Endothelial cell of umbilical vein (primary cell): ENCODE measurements around the gene TRPT1. TPM values are rescaled to one million over a fixed set of nuclear protein-coding genes. Genes with fewer than 3 reads are reported as not detected.

ENCODE experiments used
- BruUV-seq: library from RNA; stranded (reverse); fragments of 400-500 nt; replicated peaks from 2 replicates; lab custom pipeline; 2021; lab: Mats Ljungman, UMichigan
- CTCF ChIA-PET: fragments of 300-600, 350-600 bp; sonication (Branson Sonifier 250); formaldehyde crosslinking; loops from one replicate; lab custom pipeline; 2021; ENCODE audit warnings: antibody characterized with exemption, inconsistent platforms; lab: Charles Lee
- POLR2A ChIA-PET: fragments of 300-600, 350-600 bp; sonication (Branson Sonifier 250); formaldehyde crosslinking; loops from one replicate; lab custom pipeline; 2021; ENCODE audit warnings: antibody characterized with exemption, inconsistent platforms; lab: Charles Lee
- DNase-seq: peaks from one replicate; pipeline ENCODE4 v3.0.0-alpha.2; 2011; ENCODE audit warnings: low read depth, low spot score
- FAIRE-seq: peaks from 2 replicates; lab custom pipeline; 2011; peaks lifted over from hg19 to GRCh38; lab: Jason Lieb, UNC
- H2AFZ ChIP-seq: 2 replicates; pipeline ENCODE4 v1.6.0; 2012; ENCODE audit warnings: low read depth, low read length, control low read depth, inconsistent platforms
- H3K27ac ChIP-seq: 2 replicates; pipeline ENCODE4 v1.5.1; 2011; ENCODE audit warnings: low read depth, mild to moderate bottlenecking, control low read depth, low read length, moderate library complexity; ENCODE audit not compliant: insufficient read depth
- H3K27me3 ChIP-seq, 2 experiments: 2 replicates each; pipeline versions ENCODE4 v1.6.0 to v1.6.1; 2011; ENCODE audit warnings: low read length in 2 of 2, mixed read lengths in 1 of 2; ENCODE audit not compliant: control insufficient read depth in 2 of 2, insufficient read depth in 2 of 2
- H3K36me3 ChIP-seq, 2 experiments: 2 replicates in 1 of 2; 3 replicates in 1 of 2; pipeline ENCODE4 v1.5.1; 2011; ENCODE audit warnings: low read length in 2 of 2, mild to moderate bottlenecking in 1 of 2, moderate library complexity in 1 of 2; ENCODE audit not compliant: control insufficient read depth in 2 of 2, insufficient read depth in 2 of 2; ENCODE audit errors: extremely low read depth in 1 of 2
- H3K4me1 ChIP-seq: 3 replicates; pipeline ENCODE4 v1.5.1; 2011; ENCODE audit warnings: mild to moderate bottlenecking, low read length; ENCODE audit not compliant: control insufficient read depth, insufficient read depth; ENCODE audit errors: extremely low read depth
- H3K4me2 ChIP-seq: 2 replicates; pipeline ENCODE4 v1.6.1; 2011; ENCODE audit warnings: low read length, control low read depth, mixed read lengths; ENCODE audit not compliant: insufficient read depth
- H3K4me3 ChIP-seq, 3 experiments: fragments of 200-600 bp in 1 of 3; sonication (generic), shearing (Covaris generic) in 1 of 3; replicated peaks in 1 of 3; 2 replicates each; pipeline ENCODE4 v1.5.1; 2011 to 2016; ENCODE audit warnings: control low read depth in 3 of 3, low read length in 3 of 3, mild to moderate bottlenecking in 2 of 3, inconsistent platforms in 1 of 3, low read depth in 1 of 3, moderate library complexity in 1 of 3; ENCODE audit not compliant: insufficient read depth in 1 of 3
- H3K79me2 ChIP-seq: 2 replicates; pipeline ENCODE4 v1.6.0; 2012; ENCODE audit warnings: low read length, inconsistent platforms; ENCODE audit not compliant: control insufficient read depth, insufficient read depth
- H3K9ac ChIP-seq: replicated peaks from 2 replicates; pipeline ENCODE3; 2011; ENCODE audit warnings: low read length, control low read depth; ENCODE audit not compliant: insufficient read depth; ENCODE audit errors: extremely low read depth
- H3K9me1 ChIP-seq: replicated peaks from 3 replicates; pipeline ENCODE4 v1.6.0; 2011; ENCODE audit warnings: mild to moderate bottlenecking, low read length; ENCODE audit not compliant: control insufficient read depth, insufficient read depth; ENCODE audit errors: extremely low read depth
- H3K9me3 ChIP-seq: replicated peaks from 2 replicates; pipeline ENCODE4 v1.5.1; 2012; ENCODE audit warnings: low read length, inconsistent platforms; ENCODE audit not compliant: control insufficient read depth, insufficient read depth
- H4K20me1 ChIP-seq: replicated peaks from 2 replicates; pipeline ENCODE3; 2011; ENCODE audit warnings: mild to moderate bottlenecking, low read length; ENCODE audit not compliant: control insufficient read depth, insufficient read depth; ENCODE audit errors: extremely low read depth
- GATA2 ChIP-seq: IDR thresholded peaks from 2 replicates; pipeline ENCODE4 v1.7.0; 2011; ENCODE audit warnings: low read depth, mild to moderate bottlenecking, moderate library complexity, mixed read lengths, low read length; ENCODE audit not compliant: insufficient read length, insufficient read depth
- JUN ChIP-seq: IDR thresholded peaks from 2 replicates; pipeline ENCODE4 v1.6.1; 2011; ENCODE audit warnings: borderline replicate concordance, low read depth; ENCODE audit not compliant: insufficient read length, insufficient read depth
- MYC ChIP-seq: IDR thresholded peaks from one replicate; pipeline ENCODE4 v1.6.1; 2011; ENCODE audit warnings: mild to moderate bottlenecking, low read depth, low read length
- POLR2A ChIP-seq: IDR thresholded peaks from 2 replicates; pipeline ENCODE4 v1.6.1; 2012; ENCODE audit warnings: low read depth, mild to moderate bottlenecking, control low read depth, low read length
- POLR2AphosphoS5 ChIP-seq: IDR thresholded peaks from 2 replicates; pipeline ENCODE4 v1.6.1; 2012; ENCODE audit warnings: low read depth, mild to moderate bottlenecking, control low read depth, low read length, moderate library complexity; ENCODE audit not compliant: insufficient read depth
- dilution Hi-C: fragments of 300-500 bp; cut with MboI; formaldehyde crosslinking; loops from one replicate; pipeline ENCODE4 v1.15.0; 2019; ENCODE audit warnings: low sequenced_read_pairs; ENCODE audit not compliant: extremely low pct_ligation_motif_present
- intact Hi-C: fragments of 100-400 bp; cut with micrococcal nuclease; formaldehyde crosslinking; loops from one replicate; pipeline ENCODE4 v1.10.0; 2022
- polyA plus RNA-seq, 4 experiments: library from polyadenylated mRNA; depleted of rRNA in 3 of 4; stranded (reverse) in 3 of 4; unstranded in 1 of 4; fragments of >200 nt; gene quantifications; 2 replicates each; pipeline versions ENCODE4 v1.2.1 to v1.2.3, GENCODE V29; 2011 to 2012; ENCODE audit warnings: missing spikeins in 1 of 4
- total RNA-seq: library from RNA; stranded (reverse); gene quantifications from 2 replicates; pipeline ENCODE4 v1.2.3, GENCODE V29; 2021
- TF ChIP-seq, protein P1 (sequence below), 2 donors: IDR thresholded peaks; 1 replicate in 1 of 2; 2 replicates in 1 of 2; pipeline ENCODE4 v1.5.1; 2011; ENCODE audit warnings: low read length in 2 of 2, mild to moderate bottlenecking in 2 of 2, moderate library complexity in 2 of 2, control low read depth in 1 of 2, inconsistent platforms in 1 of 2, low read depth in 1 of 2; ENCODE audit not compliant: insufficient read depth in 1 of 2; ENCODE audit errors: extremely low read depth in 1 of 2
- TF ChIP-seq, protein P2 (sequence below): IDR thresholded peaks from 2 replicates; pipeline ENCODE4 v1.6.1; 2011; ENCODE audit not compliant: insufficient read depth, insufficient read length

The TRPT1 gene
- total and polyA plus RNA-seq, 2 donors (not counting 3 experiments of a cell fraction or from before 2014, with no cell fraction given), result 26.2 to 56.6 TPM

DNA sequence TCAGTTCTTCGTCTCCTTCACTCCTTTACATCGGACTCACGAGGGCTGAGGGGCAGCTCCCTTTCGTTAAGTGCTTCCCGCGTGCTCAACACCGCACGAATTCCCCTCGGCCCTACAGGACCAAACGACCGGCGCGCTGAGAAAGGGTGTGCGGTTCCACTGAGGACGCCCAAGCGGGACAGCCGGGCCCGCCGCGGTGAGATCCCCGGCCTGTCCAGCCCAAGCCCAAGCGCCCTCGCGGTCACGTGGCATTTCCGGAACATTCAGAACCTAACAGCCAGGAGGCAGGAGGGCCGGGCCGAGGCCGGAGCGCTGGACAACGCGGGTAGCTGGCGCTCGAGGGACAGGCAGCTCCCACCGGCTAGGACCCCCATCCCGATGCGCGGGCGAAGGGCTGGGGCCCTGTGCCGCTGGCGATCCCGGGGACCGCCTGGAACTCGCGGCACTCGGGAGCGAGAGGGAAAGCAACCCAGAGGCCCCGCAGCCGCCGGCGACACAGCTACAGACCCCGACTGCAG lies 40.8 kb downstream of the TRPT1 start:
- Histone ChIP-seq H2AFZ (peak overlapping the region; percentile 29), H3K4me2 (peak overlapping the region; percentile 79), H3K9me1 (no peaks in the 10 kb centered on the region), H3K4me3 (peak overlapping the region; percentile 17 to 65 (median 56)), H3K79me2 (peaks cover 17% of the 10 kb centered on the region), H3K9me3 (no peaks in the 10 kb centered on the region), H3K36me3 (peaks cover 0 to 2% of the 10 kb centered on the region in 2 experiments), H3K4me1 (peaks cover 14% of the 10 kb centered on the region), H3K27me3 (no peaks in the 10 kb centered on the region), H4K20me1 (no peaks in the 10 kb centered on the region), H3K9ac (peak overlapping the region; percentile 81), H3K27ac (peak overlapping the region; percentile 64)
- DNase-seq, result no peak
- TF ChIP-seq GATA2 (no peak), POLR2A (peak; percentile 97), JUN (no peak), POLR2AphosphoS5 (peak; percentile 99), MYC (no peak)
- TF ChIP-seq, protein P1, sequence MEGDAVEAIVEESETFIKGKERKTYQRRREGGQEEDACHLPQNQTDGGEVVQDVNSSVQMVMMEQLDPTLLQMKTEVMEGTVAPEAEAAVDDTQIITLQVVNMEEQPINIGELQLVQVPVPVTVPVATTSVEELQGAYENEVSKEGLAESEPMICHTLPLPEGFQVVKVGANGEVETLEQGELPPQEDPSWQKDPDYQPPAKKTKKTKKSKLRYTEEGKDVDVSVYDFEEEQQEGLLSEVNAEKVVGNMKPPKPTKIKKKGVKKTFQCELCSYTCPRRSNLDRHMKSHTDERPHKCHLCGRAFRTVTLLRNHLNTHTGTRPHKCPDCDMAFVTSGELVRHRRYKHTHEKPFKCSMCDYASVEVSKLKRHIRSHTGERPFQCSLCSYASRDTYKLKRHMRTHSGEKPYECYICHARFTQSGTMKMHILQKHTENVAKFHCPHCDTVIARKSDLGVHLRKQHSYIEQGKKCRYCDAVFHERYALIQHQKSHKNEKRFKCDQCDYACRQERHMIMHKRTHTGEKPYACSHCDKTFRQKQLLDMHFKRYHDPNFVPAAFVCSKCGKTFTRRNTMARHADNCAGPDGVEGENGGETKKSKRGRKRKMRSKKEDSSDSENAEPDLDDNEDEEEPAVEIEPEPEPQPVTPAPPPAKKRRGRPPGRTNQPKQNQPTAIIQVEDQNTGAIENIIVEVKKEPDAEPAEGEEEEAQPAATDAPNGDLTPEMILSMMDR (IDR thresholded peaks at IDR 0.05; ENCODE audit: extremely low read depth in 1 of 2, insufficient read depth in 1 of 2, low read depth in 1 of 2, low read length in 2 of 2), result peak; percentile 23 to 41
- TF ChIP-seq, protein P2, sequence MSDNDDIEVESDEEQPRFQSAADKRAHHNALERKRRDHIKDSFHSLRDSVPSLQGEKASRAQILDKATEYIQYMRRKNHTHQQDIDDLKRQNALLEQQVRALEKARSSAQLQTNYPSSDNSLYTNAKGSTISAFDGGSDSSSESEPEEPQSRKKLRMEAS, result peak; percentile 76
- CTCF ChIA-PET, result interaction anchor here (0.6 to 3.3 kb wide), 17 partner anchors 9 to 185 kb away, joined by 3 to 27 read pairs (median 4); partner anchors contain the start of genes BAD, CATSPERZ, FKBP2 and MACROD1
- intact Hi-C loops, result loop anchor here (1.0 to 5.0 kb wide), 4 partner anchors 19 to 120 kb away; partner anchors contain the start of genes DNAJC4, ESRRA, GPR137 and MACROD1
- no peak for FAIRE-seq
- TSS peak; percentile 77 for BruUV-seq
- POLR2A ChIA-PET, result interaction anchor here (0.6 to 1.7 kb wide), 13 partner anchors 16 to 185 kb away, joined by 3 to 7 read pairs (median 4); partner anchors contain the start of genes FERMT3, MACROD1, PRDX5 and TRMT112
- dilution Hi-C loops, result no loop called here
